ENCODE results near the gene PPP6R1. TPM values are rescaled to one million over a fixed set of nuclear protein-coding genes. Genes with fewer than 3 reads are reported as not detected.

PPP6R1 gene
- total RNA-seq, 3 donors from 2014 or later = 60.0 to 72.9 (median 65.9) TPM

- Histone ChIP-seq H3K4me1 (ENCODE audit: low read depth) (peaks cover 4% of the 10 kb centered on the region), H3K9me3 (no peaks in the 10 kb centered on the region), H3K4me3 (no peak overlapping the region), H3K36me3 (ENCODE audit: low read depth) (no peaks in the 10 kb centered on the region)
- peak; percentile 97 for TF ChIP-seq CTCF (IDR thresholded peaks at IDR 0.05)
- ATAC-seq = peak; percentile 96
- intact Hi-C loops (cut with DNase I, micrococcal nuclease) = loop anchor here in 1 of 2 donors (10.0 kb wide), 1 partner anchor 83 kb away; the partner anchor contains the start of genes RPL28 and TMEM238
- DNase-seq = peak; percentile 91 to 94 (median 93)
Measured at GRCh38 chr19:55301459-55302317, 42.9 kb upstream of the PPP6R1 start.

DNA sequence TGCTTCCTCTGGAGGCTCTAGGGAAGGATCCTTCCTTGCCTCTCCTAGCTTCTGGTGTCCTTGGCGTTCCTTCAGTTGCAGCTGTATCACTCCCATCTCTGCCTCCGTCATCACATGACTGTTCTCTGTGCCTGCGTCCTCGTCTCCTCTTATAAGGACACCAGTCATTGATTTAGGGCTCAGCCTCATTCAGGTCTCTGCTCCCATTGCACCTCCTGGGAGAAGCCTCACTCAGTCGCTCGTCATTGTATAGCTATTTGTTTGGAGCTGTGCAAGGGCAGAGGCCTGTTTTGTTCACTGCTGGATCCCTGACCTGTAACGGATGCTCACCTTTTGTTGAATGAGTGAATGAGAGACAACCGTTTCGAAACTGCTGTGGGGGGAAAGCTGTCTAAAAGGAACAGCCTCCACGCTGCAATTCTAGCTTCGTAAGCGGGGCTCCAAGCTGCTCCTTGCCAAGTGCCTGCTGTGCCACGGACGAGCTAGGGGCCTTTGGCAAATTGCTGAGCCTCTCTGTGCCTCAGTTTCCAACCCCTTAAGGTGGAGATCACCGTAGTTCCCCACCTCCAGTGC is 42.2 kb upstream of the PPP6R1 start:
- intact Hi-C loops (cut with DNase I, micrococcal nuclease) = loop anchor here in 1 of 2 donors (10.0 kb wide), 1 partner anchor 84 kb away; the partner anchor contains the start of genes RPL28 and TMEM238
- DNase-seq = no peak

GRCh38 chr19:55299991-55300390 is 41.2 kb upstream of the PPP6R1 start:
- Histone ChIP-seq H3K9me3 (no peaks in the 10 kb centered on the region), H3K4me3 (no peak overlapping the region), H3K36me3 (ENCODE audit: low read depth) (no peaks in the 10 kb centered on the region), H3K4me1 (ENCODE audit: low read depth) (peaks cover 4% of the 10 kb centered on the region)
- TF ChIP-seq CTCF (IDR thresholded peaks at IDR 0.05) = no peak
- ATAC-seq (no peak), DNase-seq (no peak)
- intact Hi-C loops (cut with DNase I, micrococcal nuclease) = loop anchor here (10.0 kb wide), 1 partner anchor 85 kb away; the partner anchor contains the start of genes RPL28 (in 2 of the 2) and TMEM238 (in 2 of the 2)

More for the DNA sequence above, 42.2 kb upstream of the PPP6R1 start:
- Histone ChIP-seq H3K4me1 (ENCODE audit: low read depth) (peaks cover 4% of the 10 kb centered on the region), H3K9me3 (no peaks in the 10 kb centered on the region), H3K4me3 (no peak overlapping the region), H3K36me3 (ENCODE audit: low read depth) (no peaks in the 10 kb centered on the region)
- ATAC-seq = no peak
- TF ChIP-seq CTCF (IDR thresholded peaks at IDR 0.05) = no peak

GRCh38 chr19:55297267-55297666 is 38.5 kb upstream of the PPP6R1 start:
- H3K4me1 ChIP-seq (ENCODE audit: low read depth) = peaks cover 4% of the 10 kb centered on the region
- TF ChIP-seq CTCF (IDR thresholded peaks at IDR 0.05) = no peak
- no peaks in the 10 kb centered on the region for H3K9me3 ChIP-seq
- intact Hi-C loops (cut with DNase I, micrococcal nuclease) = loop anchor here in 1 of 2 donors (10.0 kb wide), 1 partner anchor 88 kb away; the partner anchor contains the start of genes RPL28 and TMEM238
- no peak for ATAC-seq
- H3K4me3 ChIP-seq = no peak overlapping the region
- H3K36me3 ChIP-seq (ENCODE audit: low read depth) = no peaks in the 10 kb centered on the region
- DNase-seq = no peak

DNA sequence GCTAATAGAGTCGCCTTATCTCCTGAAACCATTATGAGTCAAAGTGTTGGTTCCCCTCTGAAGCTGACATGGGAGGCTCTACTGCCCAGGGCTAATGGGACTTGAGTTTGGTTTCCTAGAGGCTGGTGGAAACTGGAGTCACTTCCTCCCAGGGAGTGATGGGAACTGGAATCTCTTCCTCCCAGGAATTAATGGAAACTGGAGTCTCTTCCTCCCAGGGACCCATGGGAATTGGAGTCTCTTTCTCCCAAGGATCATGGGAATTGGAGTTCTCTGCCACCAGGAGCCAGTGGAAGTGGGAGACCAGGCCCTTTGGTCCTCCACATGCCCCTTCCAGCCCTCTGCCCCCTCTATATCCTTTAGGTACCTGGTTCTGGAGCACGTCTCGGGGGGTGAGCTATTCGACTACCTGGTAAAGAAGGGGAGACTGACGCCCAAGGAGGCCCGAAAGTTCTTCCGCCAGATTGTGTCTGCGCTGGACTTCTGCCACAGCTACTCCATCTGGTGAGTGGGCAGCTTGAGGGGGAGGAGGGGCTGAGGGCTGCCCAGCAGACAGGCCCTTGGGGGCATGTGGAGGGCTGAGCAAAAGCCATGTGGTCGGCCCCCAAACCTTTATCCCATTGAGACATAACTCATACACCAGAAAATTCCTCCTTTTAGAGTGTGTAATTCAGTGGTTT is 30.4 kb upstream of the PPP6R1 start:
- ATAC-seq (no peak), DNase-seq (no peak)
- intact Hi-C loops (cut with DNase I, micrococcal nuclease) = no loop called here
- Histone ChIP-seq H3K9me3 (no peaks in the 10 kb centered on the region), H3K36me3 (ENCODE audit: low read depth) (no peaks in the 10 kb centered on the region), H3K4me3 (no peak overlapping the region), H3K4me1 (ENCODE audit: low read depth) (no peaks in the 10 kb centered on the region)
- no peak for TF ChIP-seq CTCF (IDR thresholded peaks at IDR 0.05)

Measured in mucosa of descending colon (tissue), 3 donors.